ENCODE results near the gene ERGIC1.

Gene ERGIC1

DNA sequence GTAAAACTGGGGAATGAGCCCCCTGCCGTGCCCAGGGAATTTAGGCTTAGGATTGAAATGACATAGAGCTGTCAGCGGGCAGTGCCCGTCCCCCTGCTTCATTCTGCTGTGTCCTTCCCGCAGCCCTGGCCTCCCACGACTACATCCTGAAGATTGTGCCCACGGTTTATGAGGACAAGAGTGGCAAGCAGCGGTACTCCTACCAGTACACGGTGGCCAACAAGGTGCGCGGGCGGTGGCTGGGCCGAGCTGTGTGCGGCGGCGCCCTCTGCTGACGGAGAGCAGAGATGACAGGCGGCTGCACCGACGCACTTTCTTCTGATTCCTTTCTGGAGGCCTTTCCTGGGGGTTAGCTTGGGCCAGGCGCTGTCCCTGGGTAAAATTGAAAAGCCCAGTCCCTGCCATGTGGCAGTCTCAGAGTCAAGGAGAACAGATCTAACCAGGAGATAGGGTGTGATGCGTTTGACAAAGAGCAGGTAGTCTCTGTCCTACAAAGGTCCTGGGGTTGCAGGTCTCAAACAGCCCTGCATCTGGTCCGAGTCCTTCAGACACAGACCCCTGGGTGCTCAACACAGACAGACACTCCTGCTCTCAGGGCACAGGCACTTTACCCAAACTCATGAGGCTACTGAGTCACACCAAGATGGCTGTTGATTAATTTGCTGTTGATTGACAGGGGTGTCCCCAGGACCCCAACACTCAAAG is 98.4 kb downstream of the ERGIC1 start:
- peak; percentile 74 to 77 for DNase-seq (ENCODE audit: low spot score in 2 of 2)
- Mint-ChIP-seq H3K27me3 (no peaks in the 10 kb centered on the region), H3K4me1 (peaks cover 10% of the 10 kb centered on the region), H3K4me3 (no peak overlapping the region), H3K36me3 (peaks cover 24% of the 10 kb centered on the region), H3K27ac (peak overlapping the region; percentile 82), H3K9me3 (no peaks in the 10 kb centered on the region)
- ATAC-seq (ENCODE audit: low read depth), result peak; percentile 94

DNA sequence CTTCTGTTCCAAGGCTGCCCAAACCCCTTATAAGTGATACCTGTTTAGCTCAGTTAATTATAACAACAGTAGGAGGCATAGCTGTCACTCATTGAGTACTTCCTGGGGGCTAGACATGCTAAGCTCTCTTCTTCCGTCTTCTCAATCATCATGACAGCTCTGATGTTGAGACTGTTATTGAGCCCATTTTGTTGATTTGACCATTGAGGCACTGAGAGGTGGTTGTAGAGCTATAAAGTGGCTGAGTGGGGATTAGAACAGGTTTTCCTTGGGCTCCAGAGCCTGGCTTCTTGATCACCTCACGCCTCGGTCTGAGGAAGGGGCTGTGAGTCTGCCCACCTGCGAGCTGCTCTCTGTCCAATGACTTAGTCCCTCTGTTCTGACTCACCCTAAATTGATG is 99.2 kb downstream of the ERGIC1 start:
- H3K27ac Mint-ChIP-seq, result no peak overlapping the region

DNA sequence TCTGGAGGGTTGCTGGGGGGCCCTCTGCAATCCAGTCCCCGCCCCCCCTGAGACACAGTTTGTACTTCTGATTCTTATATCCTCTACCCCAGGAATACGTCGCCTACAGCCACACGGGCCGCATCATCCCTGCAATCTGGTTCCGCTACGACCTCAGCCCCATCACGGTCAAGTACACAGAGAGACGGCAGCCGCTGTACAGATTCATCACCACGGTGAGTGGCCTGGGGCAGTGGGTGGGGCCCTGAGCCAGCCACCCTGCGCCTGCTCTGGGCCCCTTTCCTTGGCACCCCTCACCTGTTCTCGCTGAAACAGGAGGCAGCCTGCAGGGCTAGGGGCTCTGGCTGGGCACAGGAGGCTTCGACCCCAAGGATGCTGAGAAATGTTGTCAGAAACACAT is 101.0 kb downstream of the ERGIC1 start:
- Mint-ChIP-seq H3K4me3 (no peak overlapping the region), H3K9me3 (no peaks in the 10 kb centered on the region), H3K27ac (no peak overlapping the region), H3K4me1 (peaks cover 10% of the 10 kb centered on the region), H3K36me3 (peaks cover 18% of the 10 kb centered on the region), H3K27me3 (no peaks in the 10 kb centered on the region)
- no peak for ATAC-seq (ENCODE audit: low read depth)
- no peak for DNase-seq (ENCODE audit: low spot score in 2 of 2)

More for the DNA sequence above, 99.2 kb downstream of the ERGIC1 start:
- Mint-ChIP-seq H3K36me3 (peaks cover 20% of the 10 kb centered on the region), H3K4me1 (peaks cover 10% of the 10 kb centered on the region), H3K9me3 (no peaks in the 10 kb centered on the region), H3K27me3 (no peaks in the 10 kb centered on the region), H3K4me3 (no peak overlapping the region)
- ATAC-seq (ENCODE audit: low read depth), result no peak
- no peak for DNase-seq (ENCODE audit: low spot score in 2 of 2)

DNA sequence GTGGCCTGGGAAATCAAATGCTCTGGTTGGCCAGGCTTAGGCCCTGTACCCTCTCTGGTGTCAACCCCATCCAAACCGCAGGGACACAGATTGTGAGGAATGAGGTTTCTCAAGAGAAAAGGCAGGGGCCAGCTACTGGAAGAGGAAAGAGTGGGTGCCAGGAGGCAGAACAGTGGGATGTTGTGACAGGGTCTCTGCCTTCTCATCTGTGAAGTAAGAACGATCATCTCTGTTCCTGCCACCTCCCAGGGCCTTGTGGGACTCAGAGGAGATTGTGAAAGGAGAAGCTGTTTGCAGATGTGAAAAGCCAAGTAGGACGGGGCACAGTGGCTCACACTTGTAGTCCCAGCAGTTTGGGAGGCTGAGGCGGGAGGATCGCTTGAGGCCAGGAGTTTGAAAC is 102.3 kb downstream of the ERGIC1 start:
- no peak overlapping the region for H3K27ac Mint-ChIP-seq
- H3K4me1 Mint-ChIP-seq, result peaks cover 6% of the 10 kb centered on the region
- no peak overlapping the region for H3K4me3 Mint-ChIP-seq
- ATAC-seq (ENCODE audit: low read depth) (no peak), DNase-seq (ENCODE audit: low spot score in 2 of 2) (no peak)
- no peaks in the 10 kb centered on the region for H3K9me3 Mint-ChIP-seq
- H3K36me3 Mint-ChIP-seq, result peaks cover 19% of the 10 kb centered on the region
- H3K27me3 Mint-ChIP-seq, result no peaks in the 10 kb centered on the region

DNA sequence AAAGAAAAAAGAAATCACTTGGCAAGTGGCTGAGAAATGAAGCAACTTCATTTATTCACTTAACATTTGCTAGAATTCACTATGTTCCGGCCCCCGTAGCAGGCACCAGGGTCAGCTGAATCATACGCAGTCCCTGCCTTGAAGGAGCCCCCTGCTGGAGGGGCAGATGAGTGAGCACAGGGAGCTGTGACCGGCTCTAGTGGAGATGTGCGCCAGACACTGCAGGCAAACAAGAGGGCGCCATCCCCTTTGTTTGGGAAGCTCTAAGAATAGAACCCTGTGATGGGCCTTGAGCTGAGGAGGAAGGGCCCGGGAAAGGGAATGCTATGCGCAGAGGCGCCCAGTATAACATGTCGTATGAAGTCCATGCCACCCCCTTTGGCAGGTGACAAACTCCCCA is 105.0 kb downstream of the ERGIC1 start:
- ATAC-seq (ENCODE audit: low read depth) (no peak), DNase-seq (ENCODE audit: low spot score in 2 of 2) (no peak)
- H3K4me3 Mint-ChIP-seq, result no peak overlapping the region
- no peaks in the 10 kb centered on the region for H3K9me3 Mint-ChIP-seq
- H3K27ac Mint-ChIP-seq, result no peak overlapping the region
- no peaks in the 10 kb centered on the region for H3K4me1 Mint-ChIP-seq
- H3K27me3 Mint-ChIP-seq, result no peaks in the 10 kb centered on the region
- peaks cover 20% of the 10 kb centered on the region for H3K36me3 Mint-ChIP-seq

DNA sequence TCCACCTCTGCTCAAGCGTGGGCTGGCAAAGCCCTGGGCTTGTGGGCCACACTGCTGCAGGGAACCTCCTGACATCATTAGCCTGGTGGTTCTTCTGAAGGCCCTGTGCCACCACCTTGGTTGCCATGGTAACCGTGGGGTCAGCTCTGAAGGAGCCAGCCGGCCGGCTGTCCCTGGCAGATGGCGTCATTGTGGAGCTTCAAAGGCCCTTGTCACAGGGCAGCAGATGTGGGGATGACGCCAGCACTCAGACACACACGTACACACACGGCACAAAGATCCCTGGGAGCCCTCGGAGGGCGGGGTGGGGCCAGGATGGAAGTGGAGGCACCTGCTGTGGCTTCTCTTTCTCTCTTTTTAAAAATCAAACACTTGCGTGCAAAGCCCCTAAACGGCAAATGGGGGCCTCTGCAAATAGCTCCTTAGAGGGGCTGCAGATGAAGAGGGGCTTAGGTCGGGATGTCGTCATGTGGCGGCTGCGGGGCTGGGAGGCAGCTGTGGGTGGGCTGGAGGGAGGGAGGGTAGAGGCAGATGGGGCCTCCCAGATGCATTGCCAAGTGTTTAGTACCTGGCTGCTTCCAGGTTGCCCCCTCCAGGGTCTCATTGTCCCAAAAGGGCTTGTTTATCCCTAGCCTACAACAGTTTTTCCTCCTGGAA is 105.7 kb downstream of the ERGIC1 start:
- Mint-ChIP-seq H3K27ac (no peak overlapping the region), H3K9me3 (no peaks in the 10 kb centered on the region), H3K4me3 (no peak overlapping the region), H3K27me3 (no peaks in the 10 kb centered on the region), H3K36me3 (peaks cover 18% of the 10 kb centered on the region), H3K4me1 (no peaks in the 10 kb centered on the region)
- no peak for ATAC-seq (ENCODE audit: low read depth)
- DNase-seq (ENCODE audit: low spot score in 2 of 2), result no peak

DNA sequence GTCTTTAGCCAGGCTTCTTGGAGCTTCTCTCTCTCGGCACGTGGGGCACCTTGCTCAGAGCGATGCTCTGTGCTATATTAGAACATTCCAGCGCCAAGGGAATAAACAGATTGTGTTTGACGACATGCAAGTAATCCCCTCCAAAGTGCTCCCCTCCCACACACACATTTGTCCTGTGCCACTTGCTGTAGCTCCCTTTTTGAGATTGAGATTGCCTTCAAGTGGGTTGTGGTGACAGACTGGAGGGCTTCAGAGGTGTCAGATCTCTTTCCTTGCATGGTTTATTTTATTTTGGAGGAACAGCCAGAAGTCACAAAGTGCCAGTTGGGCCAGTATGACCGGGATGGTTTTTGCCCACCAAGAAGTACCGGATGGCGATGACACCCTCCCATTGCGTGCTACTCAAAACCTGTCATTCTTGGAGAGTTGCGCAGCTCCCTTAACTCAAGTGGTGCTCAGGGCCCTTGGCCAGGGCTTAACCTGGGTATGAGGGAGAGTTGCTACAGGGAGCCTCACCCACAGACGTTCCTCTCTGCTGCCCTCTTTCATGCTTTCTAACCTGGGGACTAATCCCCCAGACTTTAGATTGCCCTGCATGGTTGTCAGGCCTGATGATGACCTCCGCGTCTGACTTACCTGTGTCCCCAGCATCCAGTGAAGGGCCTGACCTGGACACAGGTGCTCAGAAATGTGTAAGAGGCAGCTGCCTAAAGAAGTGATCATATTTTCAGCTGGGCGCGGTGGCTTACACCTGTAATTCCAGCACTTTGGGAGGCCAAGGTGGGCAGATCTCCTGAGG is 106.4 kb downstream of the ERGIC1 start:
- DNase-seq (ENCODE audit: low spot score in 2 of 2), result no peak
- Mint-ChIP-seq H3K27ac (no peak overlapping the region), H3K9me3 (no peaks in the 10 kb centered on the region), H3K27me3 (no peaks in the 10 kb centered on the region), H3K36me3 (peaks cover 21% of the 10 kb centered on the region), H3K4me1 (no peaks in the 10 kb centered on the region), H3K4me3 (no peak overlapping the region)
- ATAC-seq (ENCODE audit: low read depth), result no peak

DNA sequence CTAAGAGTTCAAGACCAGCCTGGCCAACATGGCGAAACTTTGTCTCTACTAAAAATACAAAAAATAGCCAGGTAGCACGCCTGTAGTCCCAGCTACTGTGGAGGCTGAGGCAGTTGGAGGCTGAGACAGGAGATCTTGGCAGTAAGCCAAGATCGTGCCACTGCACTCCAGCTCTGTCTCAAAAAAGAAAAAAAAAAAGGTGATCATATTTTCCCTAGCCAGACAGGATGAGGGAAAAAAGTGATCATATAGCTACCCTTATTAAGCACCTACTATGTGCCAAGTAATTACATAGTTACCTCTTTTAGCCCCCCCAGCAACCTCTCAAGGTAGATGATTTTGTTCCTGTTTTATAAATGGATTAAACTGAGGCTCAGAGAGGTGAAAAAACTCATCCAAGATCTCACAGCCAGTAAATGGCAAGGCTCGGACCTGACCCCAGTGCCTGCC is 107.0 kb downstream of the ERGIC1 start:
- H3K9me3 Mint-ChIP-seq, result no peaks in the 10 kb centered on the region
- H3K27ac Mint-ChIP-seq, result no peak overlapping the region
- H3K27me3 Mint-ChIP-seq, result no peaks in the 10 kb centered on the region
- ATAC-seq (ENCODE audit: low read depth), result no peak
- no peaks in the 10 kb centered on the region for H3K4me1 Mint-ChIP-seq
- DNase-seq (ENCODE audit: low spot score in 2 of 2), result no peak
- H3K4me3 Mint-ChIP-seq, result no peak overlapping the region
- H3K36me3 Mint-ChIP-seq, result peaks cover 22% of the 10 kb centered on the region

DNA sequence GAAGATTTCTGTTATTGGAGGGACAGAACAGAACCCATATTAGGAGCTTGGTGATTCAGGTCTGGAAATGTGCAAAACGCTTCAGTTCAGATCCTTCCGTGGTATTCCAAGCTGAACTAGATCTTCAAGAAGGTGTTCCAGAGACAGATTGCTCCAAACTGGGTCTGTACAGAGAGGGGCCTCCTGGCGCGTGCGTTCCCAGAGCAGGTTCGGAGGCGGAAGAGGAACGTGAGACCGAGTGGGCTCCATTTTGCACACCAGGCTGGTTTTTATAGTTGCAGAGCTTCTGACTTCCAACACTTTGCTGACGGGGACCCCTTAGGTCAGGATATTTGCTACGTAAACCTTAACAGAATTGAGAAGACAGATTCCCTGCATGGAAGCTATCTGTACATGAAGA is 108.5 kb downstream of the ERGIC1 start:
- no peaks in the 10 kb centered on the region for H3K4me1 Mint-ChIP-seq
- ATAC-seq (ENCODE audit: low read depth) (no peak), DNase-seq (ENCODE audit: low spot score in 2 of 2) (no peak)
- no peak overlapping the region for H3K27ac Mint-ChIP-seq
- peaks cover 20% of the 10 kb centered on the region for H3K36me3 Mint-ChIP-seq
- no peaks in the 10 kb centered on the region for H3K9me3 Mint-ChIP-seq
- H3K4me3 Mint-ChIP-seq, result no peak overlapping the region
- H3K27me3 Mint-ChIP-seq, result no peaks in the 10 kb centered on the region

DNA sequence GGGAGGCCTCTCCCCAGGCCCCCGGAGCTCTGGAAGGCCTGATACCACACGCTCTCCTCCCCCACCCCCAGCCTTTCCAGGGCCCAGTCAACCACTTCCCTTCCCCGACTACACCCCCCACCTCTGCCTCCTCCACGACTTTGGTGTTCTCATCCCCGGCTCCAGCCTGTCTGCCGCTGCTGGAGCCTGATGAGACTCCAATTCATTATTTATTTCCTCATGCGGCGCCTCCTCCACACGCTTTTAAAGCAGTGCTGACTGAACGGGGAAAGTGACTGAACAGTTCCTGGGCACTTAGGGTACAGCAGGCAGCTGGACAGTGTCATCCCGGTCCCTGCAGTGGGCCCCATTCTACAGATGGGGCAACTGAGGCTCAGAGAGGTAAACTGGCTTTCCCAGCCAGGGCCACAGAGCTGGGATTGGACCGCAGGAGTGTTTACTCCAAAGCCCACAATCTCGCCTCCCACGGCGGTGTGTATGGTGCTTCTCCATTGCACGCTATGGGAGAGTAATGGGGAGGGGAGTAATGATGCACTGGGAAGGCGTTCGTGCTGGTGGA is 109.3 kb downstream of the ERGIC1 start:
- no peak for DNase-seq (ENCODE audit: low spot score in 2 of 2)
- Mint-ChIP-seq H3K9me3 (no peaks in the 10 kb centered on the region), H3K4me3 (no peak overlapping the region), H3K27me3 (no peaks in the 10 kb centered on the region), H3K4me1 (no peaks in the 10 kb centered on the region), H3K36me3 (peaks cover 24% of the 10 kb centered on the region), H3K27ac (no peak overlapping the region)
- ATAC-seq (ENCODE audit: low read depth), result no peak

DNA sequence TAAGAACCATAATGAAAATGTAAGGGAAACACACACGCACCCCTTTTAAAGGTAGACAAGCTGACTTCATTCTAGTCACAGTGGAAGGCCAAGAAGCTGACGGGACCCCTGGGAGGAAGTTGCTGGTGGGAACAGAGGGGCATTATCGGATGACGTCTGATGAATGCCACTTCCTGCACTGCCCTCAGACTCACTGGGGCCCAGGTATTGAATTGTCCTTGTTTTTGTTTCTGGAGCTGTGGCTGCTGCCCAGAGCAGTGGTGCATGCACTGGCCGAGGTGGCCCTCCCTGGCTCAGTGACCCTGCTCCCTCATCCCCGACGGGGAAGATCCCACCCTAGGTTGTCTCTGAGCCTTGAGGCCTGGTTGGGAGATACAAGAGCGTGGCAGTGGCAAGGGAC is 109.9 kb downstream of the ERGIC1 start:
- Mint-ChIP-seq H3K27ac (no peak overlapping the region), H3K4me3 (no peak overlapping the region), H3K27me3 (no peaks in the 10 kb centered on the region), H3K9me3 (no peaks in the 10 kb centered on the region), H3K4me1 (no peaks in the 10 kb centered on the region), H3K36me3 (peaks cover 24% of the 10 kb centered on the region)
- ATAC-seq (ENCODE audit: low read depth), result no peak
- no peak for DNase-seq (ENCODE audit: low spot score in 2 of 2)

DNA sequence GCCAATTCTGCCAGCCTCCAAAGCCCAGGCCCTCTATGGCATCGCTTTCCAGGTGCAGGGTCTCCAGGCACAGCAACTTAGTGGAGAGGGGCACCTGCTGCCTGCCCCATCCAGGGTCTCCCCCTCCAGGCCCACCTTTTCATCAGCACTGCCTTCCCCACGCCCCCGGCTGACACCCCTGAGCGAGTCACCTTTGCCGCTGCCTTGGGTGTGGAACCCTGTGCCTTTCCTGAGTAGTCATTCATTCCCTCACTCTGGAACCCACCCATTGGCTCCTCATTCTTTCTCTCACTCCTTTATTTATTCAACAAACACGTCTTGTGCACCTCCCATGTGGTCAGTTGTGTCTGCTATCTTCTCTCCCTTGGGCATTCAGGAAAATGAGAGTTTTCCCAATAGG is 110.7 kb downstream of the ERGIC1 start:
- no peak for DNase-seq (ENCODE audit: low spot score in 2 of 2)
- no peak overlapping the region for H3K27ac Mint-ChIP-seq

DNA sequence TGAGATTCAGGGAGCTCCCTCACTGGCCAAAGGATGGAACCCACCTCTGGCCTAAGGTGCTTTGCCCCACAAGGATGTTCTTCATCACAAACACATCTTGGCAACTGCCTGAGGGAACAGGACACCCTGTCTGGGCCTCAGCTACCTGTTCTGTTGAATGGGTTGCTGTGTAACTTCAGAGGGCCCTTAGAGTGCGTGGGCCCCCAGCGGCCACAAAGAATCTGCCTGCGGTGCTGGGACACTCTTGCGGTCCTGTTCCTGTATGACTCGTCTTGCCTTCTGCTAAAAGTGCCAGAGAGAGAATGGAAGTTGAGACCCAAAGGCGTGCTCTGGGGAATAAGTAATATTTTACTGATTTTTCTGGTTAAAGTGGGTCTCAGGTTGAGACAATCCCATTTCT is 111.1 kb downstream of the ERGIC1 start:
- H3K36me3 Mint-ChIP-seq, result peaks cover 28% of the 10 kb centered on the region
- no peaks in the 10 kb centered on the region for H3K27me3 Mint-ChIP-seq
- H3K27ac Mint-ChIP-seq, result no peak overlapping the region
- DNase-seq (ENCODE audit: low spot score in 2 of 2) (no peak), ATAC-seq (ENCODE audit: low read depth) (no peak)
- H3K9me3 Mint-ChIP-seq, result no peaks in the 10 kb centered on the region
- no peak overlapping the region for H3K4me3 Mint-ChIP-seq
- H3K4me1 Mint-ChIP-seq, result no peaks in the 10 kb centered on the region

More for the DNA sequence above, 110.7 kb downstream of the ERGIC1 start:
- no peak for ATAC-seq (ENCODE audit: low read depth)
- Mint-ChIP-seq H3K27me3 (no peaks in the 10 kb centered on the region), H3K4me3 (no peak overlapping the region), H3K9me3 (no peaks in the 10 kb centered on the region), H3K36me3 (peaks cover 28% of the 10 kb centered on the region), H3K4me1 (no peaks in the 10 kb centered on the region)

DNA sequence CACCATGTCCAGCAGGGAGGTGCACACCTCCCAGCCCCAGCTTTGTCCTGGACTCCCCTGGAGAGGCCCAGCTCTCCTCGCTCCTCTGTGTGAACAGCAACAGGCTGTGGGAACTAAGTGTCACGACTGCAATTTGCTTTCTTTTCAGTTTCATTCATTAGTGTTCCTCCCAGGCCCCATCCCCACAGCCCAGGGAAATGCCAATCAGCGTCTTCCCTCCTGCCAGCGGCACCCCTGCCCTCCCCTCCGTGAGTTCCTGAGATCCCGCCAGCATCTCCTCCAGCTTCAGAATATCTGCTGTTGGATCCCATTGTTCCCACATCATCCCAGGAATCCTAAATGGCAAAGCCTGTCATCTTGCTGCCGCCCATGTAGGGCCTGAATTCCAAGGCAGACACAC is 112.1 kb downstream of the ERGIC1 start:
- H3K27ac Mint-ChIP-seq, result no peak overlapping the region
- no peaks in the 10 kb centered on the region for H3K27me3 Mint-ChIP-seq
- no peak overlapping the region for H3K4me3 Mint-ChIP-seq
- DNase-seq (ENCODE audit: low spot score in 2 of 2) (no peak), ATAC-seq (ENCODE audit: low read depth) (no peak)
- H3K4me1 Mint-ChIP-seq, result no peaks in the 10 kb centered on the region
- peaks cover 28% of the 10 kb centered on the region for H3K36me3 Mint-ChIP-seq
- no peaks in the 10 kb centered on the region for H3K9me3 Mint-ChIP-seq

Measured in memory B cell (primary cell).